GM10266 (cell line): ENCODE data around the gene MYH13.

ENCODE experiments used
- DNase-seq: peaks from one replicate; pipeline ENCODE4 v3.0.0; 2012; ENCODE audit errors: extremely low spot score
- TF ChIP-seq, protein P1 (sequence below): IDR thresholded peaks from 2 replicates; pipeline ENCODE4 v1.5.1; 2012; ENCODE audit warnings: mild to moderate bottlenecking, low read depth; ENCODE audit not compliant: control insufficient read depth, insufficient read depth; ENCODE audit errors: missing control alignments

MYH13 gene

GRCh38 chr17:10332515-10332914 lies 40.3 kb downstream of the MYH13 start:
- DNase-seq: no peak

GRCh38 chr17:10328971-10329923 lies 43.6 kb downstream of the MYH13 start:
- TF ChIP-seq, protein P1, sequence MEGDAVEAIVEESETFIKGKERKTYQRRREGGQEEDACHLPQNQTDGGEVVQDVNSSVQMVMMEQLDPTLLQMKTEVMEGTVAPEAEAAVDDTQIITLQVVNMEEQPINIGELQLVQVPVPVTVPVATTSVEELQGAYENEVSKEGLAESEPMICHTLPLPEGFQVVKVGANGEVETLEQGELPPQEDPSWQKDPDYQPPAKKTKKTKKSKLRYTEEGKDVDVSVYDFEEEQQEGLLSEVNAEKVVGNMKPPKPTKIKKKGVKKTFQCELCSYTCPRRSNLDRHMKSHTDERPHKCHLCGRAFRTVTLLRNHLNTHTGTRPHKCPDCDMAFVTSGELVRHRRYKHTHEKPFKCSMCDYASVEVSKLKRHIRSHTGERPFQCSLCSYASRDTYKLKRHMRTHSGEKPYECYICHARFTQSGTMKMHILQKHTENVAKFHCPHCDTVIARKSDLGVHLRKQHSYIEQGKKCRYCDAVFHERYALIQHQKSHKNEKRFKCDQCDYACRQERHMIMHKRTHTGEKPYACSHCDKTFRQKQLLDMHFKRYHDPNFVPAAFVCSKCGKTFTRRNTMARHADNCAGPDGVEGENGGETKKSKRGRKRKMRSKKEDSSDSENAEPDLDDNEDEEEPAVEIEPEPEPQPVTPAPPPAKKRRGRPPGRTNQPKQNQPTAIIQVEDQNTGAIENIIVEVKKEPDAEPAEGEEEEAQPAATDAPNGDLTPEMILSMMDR: no peak
- no peak for DNase-seq

More at GRCh38 chr17:10332515-10332914, 40.3 kb downstream of the MYH13 start:
- TF ChIP-seq, protein P1: no peak

- DNase-seq: no peak
- TF ChIP-seq, protein P1: no peak
These were observed 44.6 kb downstream of the MYH13 start for GRCh38 chr17:10328206-10328605.

- DNase-seq: peak; percentile 79
- TF ChIP-seq, protein P1: peak; percentile 95
These were observed 45.2 kb downstream of the MYH13 start for GRCh38 chr17:10327640-10328039.

DNA sequence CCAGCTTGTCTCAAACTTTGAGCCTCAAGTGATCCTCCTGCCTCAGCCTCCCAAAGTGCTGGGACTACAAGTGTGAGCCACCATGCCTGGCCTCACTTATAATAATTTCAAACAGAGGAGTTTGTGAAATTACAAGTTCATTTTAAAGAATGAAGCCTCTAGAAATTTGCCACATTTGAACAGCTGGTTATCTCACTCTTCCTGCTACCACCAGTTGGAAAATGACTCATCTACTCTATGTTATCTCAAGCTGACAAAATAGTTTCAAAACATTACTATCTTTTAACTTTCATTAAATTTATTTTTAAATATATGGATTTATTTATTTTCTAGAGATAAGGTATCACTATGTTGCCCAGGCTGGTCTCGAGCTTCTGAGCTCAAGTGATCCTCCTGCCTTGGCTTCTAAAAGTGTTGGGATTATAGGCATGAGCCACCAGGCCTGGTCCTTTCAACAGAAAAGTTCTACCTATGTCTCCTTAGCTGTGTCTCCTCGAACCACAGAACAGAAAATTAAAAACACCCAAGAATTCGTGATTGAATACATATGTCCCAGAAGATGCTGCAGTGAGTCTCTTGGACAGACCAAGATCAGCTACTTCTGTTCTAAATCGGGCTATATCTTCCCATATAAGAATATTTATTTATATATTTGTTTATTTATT lies 47.6 kb downstream of the MYH13 start:
- no peak for DNase-seq
- TF ChIP-seq, protein P1: no peak

DNA sequence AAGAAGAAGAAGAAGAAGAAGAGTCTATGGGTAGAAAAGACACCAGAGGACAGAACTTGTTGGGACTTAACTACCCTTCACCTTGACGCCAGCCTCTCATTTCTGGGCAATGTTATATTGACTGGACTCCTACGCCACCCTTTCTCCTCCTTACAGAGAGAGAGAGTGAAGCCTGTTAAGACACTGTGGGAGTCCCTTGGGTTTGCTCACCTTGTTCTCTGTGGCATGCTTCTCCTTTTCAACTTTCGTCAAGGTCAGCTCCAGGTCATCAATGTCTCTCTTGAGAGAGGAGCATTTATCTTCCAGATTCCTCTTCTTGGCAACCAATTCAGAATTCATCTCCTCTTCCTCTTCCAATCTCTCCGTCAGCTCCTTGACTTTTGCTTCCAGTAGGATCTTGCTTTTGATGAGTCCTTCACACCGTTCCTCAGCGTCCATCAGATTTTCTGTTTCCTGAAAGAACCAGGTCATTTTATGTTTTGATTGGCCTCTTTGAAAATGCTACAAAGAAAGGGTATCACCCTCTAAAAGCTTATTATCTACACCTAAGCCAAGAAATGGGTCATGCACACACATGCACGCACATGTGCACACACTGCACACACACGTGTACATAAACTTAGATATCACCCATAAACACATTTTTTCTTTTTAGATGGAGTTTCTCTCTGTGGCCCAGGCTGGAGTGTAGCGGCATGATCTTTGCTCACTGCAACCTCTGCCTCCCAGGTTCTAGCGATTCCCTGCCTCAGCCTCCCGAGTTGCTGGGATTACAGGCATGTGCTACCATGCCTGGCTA lies 48.8 kb downstream of the MYH13 start:
- TF ChIP-seq, protein P1: no peak
- DNase-seq: no peak
